GM13977 (cell line): Measurements from ENCODE around the gene SCD.
A peak's percentile ranks its signal among the peaks of the same experiment; 100 is the strongest.

Experiments used
- DNase-seq: peaks from one replicate; pipeline ENCODE4 v3.0.0; 2012; ENCODE audit warnings: low spot score
- CTCF ChIP-seq: IDR thresholded peaks from 2 replicates; pipeline ENCODE4 v1.5.1; 2012; ENCODE audit warnings: mild to moderate bottlenecking, control low read depth; ENCODE audit not compliant: insufficient read depth; ENCODE audit errors: extremely low read depth, missing control alignments
- in situ Hi-C: fragments of 300-500 bp; cut with MboI; formaldehyde crosslinking; loops from one replicate; pipeline ENCODE4 v1.12.0; 2022; ENCODE audit warnings: low sequenced_read_pairs, low pct_unique_long_range_greater_than_20kb, mixed read lengths, inconsistent platforms; ENCODE audit not compliant: unreplicated experiment

Gene SCD

GRCh38 chr10:100345570-100346330, 1.3 kb upstream of the SCD start:
- no peak for DNase-seq

GRCh38 chr10:100346351-100346764, 675 bp upstream of the SCD start:
- TF ChIP-seq CTCF, result no peak
- in situ Hi-C loops, result loop anchor here (10.0 kb wide), 1 partner anchor 88 kb away; no protein-coding TSS in a partner anchor
- peak; percentile 81 for DNase-seq

More at GRCh38 chr10:100345570-100346330, 1.3 kb upstream of the SCD start:
- in situ Hi-C loops, result loop anchor here (10.0 kb wide), 1 partner anchor 89 kb away; no protein-coding TSS in a partner anchor
- TF ChIP-seq CTCF, result no peak

GRCh38 chr10:100347568-100348195, 649 bp downstream of the SCD start:
- in situ Hi-C loops, result loop anchor here (10.0 kb wide), 1 partner anchor 87 kb away; no protein-coding TSS in a partner anchor
- DNase-seq, result no peak
- no peak for TF ChIP-seq CTCF

- no peak for DNase-seq
- in situ Hi-C loops, result loop anchor here (10.0 kb wide), 1 partner anchor 86 kb away; no protein-coding TSS in a partner anchor
- no peak for TF ChIP-seq CTCF
Observed at GRCh38 chr10:100348389-100348927, 1.4 kb downstream of the SCD start.

- no peak for TF ChIP-seq CTCF
- no peak for DNase-seq
- in situ Hi-C loops, result loop anchor here (10.0 kb wide), 1 partner anchor 86 kb away; no protein-coding TSS in a partner anchor
Observed at GRCh38 chr10:100349087-100349486, 2.1 kb downstream of the SCD start.

- DNase-seq, result no peak
- no peak for TF ChIP-seq CTCF
- in situ Hi-C loops, result loop anchor here (10.0 kb wide), 1 partner anchor 85 kb away; no protein-coding TSS in a partner anchor
Observed at GRCh38 chr10:100349672-100350071, 2.6 kb downstream of the SCD start.
